ENCODE measurements around the gene ELL2. TPM values are rescaled to one million over a fixed set of nuclear protein-coding genes. Genes with fewer than 3 reads are reported as not detected.

ELL2 gene
- total RNA-seq, 1 donor from 2014 or later, result 118 TPM

DNA sequence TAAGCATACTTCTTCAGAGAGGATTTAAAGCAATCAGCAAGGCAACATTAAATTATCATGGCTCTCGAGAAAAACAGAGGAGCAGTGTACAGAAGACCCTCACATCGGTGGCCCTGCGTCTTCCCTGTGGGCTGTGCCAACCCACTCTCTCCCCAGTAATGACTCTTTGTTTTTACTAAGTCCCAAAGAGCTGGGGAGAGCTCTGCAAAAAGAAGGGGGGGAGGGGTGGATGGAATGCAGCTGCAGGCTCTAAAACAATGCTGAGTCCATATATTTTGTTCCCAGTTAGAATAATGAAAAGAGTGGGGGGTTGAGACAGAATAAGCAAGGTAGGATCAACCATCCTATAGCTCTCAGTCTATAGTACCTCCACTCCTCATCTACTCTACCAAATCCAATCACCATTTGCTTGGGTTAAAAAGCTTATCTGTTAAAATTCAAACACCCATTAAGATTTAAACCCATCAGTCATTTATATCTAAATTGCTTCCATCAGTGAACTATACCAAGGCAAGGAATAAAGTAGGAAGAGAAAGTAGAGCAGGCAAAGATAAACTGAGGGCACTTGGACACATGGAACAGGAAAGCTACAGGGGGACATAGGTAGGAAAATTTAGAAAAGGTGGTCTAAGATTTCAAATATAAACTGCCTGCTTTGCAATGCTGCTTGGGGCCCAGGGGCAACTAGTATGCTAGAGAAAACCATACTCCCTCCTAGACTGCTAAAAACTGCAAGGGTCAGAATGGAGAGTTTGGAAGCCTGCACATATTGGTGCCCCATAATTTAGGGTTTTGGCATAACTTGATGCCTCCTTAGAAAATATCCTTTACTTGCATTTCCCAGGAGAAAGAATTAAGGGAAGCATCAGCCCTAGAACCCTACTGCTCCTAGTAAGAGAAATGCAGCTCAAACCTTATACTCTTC lies 20.6 kb downstream of the ELL2 start:
- no peak overlapping the region for H3K4me3 ChIP-seq (ENCODE audit: insufficient read depth, low read depth, low read length)

DNA sequence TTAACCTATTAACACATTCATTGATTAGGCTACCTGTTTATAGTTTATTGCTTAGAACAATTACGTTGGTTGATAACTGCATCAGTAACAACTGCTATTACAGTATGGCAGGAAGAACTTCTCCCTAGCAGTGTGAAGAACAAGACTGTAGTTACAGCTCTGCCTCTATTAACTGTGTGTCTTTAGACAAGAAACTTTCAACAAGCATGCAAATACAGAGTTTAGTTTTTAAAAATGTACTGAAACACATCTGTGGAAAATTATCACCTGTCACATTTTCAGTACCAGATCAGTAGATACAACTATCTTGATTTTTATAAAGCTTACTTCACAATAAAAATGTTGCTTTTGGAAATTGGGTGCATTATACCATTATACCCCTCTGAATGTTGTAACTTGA lies 22.2 kb downstream of the ELL2 start:
- Histone ChIP-seq H3K79me2 (ENCODE audit: insufficient read depth, low read length) (peaks cover 97% of the 10 kb centered on the region), H3K4me2 (ENCODE audit: low read length) (no peak overlapping the region), H3K9me3 (ENCODE audit: insufficient read depth, low read depth, low read length) (no peaks in the 10 kb centered on the region), H3K9ac (ENCODE audit: low read length) (no peak overlapping the region), H4K20me1 (ENCODE audit: insufficient read depth, low read length) (peaks cover 62% of the 10 kb centered on the region), H3K4me1 (ENCODE audit: insufficient read depth, low read length) (no peaks in the 10 kb centered on the region), H3K27me3 (ENCODE audit: insufficient read depth, low read length) (no peaks in the 10 kb centered on the region), H3K4me3 (ENCODE audit: insufficient read depth, low read depth, low read length) (no peak overlapping the region), H3K36me3 (ENCODE audit: insufficient read depth, low read length) (peaks cover 3% of the 10 kb centered on the region), H3K27ac (ENCODE audit: low read depth, low read length) (no peak overlapping the region), H2AFZ (ENCODE audit: low read depth, low read length) (no peak overlapping the region)
- Mint-ChIP-seq H3K27ac (ENCODE audit: unreplicated experiment) (no peak overlapping the region), H3K4me1 (ENCODE audit: low read depth, unreplicated experiment) (peaks cover 44% of the 10 kb centered on the region), H3K36me3 (ENCODE audit: low read depth, unreplicated experiment) (peaks cover 2% of the 10 kb centered on the region), H3K9me3 (ENCODE audit: unreplicated experiment) (no peaks in the 10 kb centered on the region), H3K4me3 (ENCODE audit: unreplicated experiment) (no peak overlapping the region), H3K27me3 (ENCODE audit: low read depth, unreplicated experiment) (no peaks in the 10 kb centered on the region)
- no peak for FAIRE-seq
- TF ChIP-seq, protein P1, sequence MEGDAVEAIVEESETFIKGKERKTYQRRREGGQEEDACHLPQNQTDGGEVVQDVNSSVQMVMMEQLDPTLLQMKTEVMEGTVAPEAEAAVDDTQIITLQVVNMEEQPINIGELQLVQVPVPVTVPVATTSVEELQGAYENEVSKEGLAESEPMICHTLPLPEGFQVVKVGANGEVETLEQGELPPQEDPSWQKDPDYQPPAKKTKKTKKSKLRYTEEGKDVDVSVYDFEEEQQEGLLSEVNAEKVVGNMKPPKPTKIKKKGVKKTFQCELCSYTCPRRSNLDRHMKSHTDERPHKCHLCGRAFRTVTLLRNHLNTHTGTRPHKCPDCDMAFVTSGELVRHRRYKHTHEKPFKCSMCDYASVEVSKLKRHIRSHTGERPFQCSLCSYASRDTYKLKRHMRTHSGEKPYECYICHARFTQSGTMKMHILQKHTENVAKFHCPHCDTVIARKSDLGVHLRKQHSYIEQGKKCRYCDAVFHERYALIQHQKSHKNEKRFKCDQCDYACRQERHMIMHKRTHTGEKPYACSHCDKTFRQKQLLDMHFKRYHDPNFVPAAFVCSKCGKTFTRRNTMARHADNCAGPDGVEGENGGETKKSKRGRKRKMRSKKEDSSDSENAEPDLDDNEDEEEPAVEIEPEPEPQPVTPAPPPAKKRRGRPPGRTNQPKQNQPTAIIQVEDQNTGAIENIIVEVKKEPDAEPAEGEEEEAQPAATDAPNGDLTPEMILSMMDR (IDR thresholded peaks at IDR 0.05; ENCODE audit: insufficient read depth, low read depth, low read length), result no peak
- TF ChIP-seq EZH2 (IDR thresholded peaks at IDR 0.05; ENCODE audit: insufficient read depth, low read length), result no peak
- no peak for DNase-seq (ENCODE audit: low read depth)

More for the DNA sequence above, 20.6 kb downstream of the ELL2 start:
- Histone ChIP-seq H3K79me2 (ENCODE audit: insufficient read depth, low read length) (peaks cover 97% of the 10 kb centered on the region), H2AFZ (ENCODE audit: low read depth, low read length) (no peak overlapping the region), H3K9ac (ENCODE audit: low read length) (no peak overlapping the region), H3K27me3 (ENCODE audit: insufficient read depth, low read length) (no peaks in the 10 kb centered on the region), H3K9me3 (ENCODE audit: insufficient read depth, low read depth, low read length) (no peaks in the 10 kb centered on the region), H3K4me1 (ENCODE audit: insufficient read depth, low read length) (no peaks in the 10 kb centered on the region), H4K20me1 (ENCODE audit: insufficient read depth, low read length) (peaks cover 70% of the 10 kb centered on the region), H3K27ac (ENCODE audit: low read depth, low read length) (no peak overlapping the region), H3K4me2 (ENCODE audit: low read length) (peak overlapping the region; percentile 21), H3K36me3 (ENCODE audit: insufficient read depth, low read length) (no peaks in the 10 kb centered on the region)
- peaks cover 51% of the 10 kb centered on the region for H3K4me1 Mint-ChIP-seq (ENCODE audit: low read depth, unreplicated experiment)
- no peak for DNase-seq (ENCODE audit: low read depth)
- peak overlapping the region; percentile 70 for H3K4me3 Mint-ChIP-seq (ENCODE audit: unreplicated experiment)
- H3K27ac Mint-ChIP-seq (ENCODE audit: unreplicated experiment), result peak overlapping the region; percentile 83
- no peak for FAIRE-seq
- TF ChIP-seq, protein P1 (IDR thresholded peaks at IDR 0.05; ENCODE audit: insufficient read depth, low read depth, low read length), result no peak
- TF ChIP-seq EZH2 (IDR thresholded peaks at IDR 0.05; ENCODE audit: insufficient read depth, low read length), result no peak
- H3K9me3 Mint-ChIP-seq (ENCODE audit: unreplicated experiment), result no peaks in the 10 kb centered on the region
- no peaks in the 10 kb centered on the region for H3K27me3 Mint-ChIP-seq (ENCODE audit: low read depth, unreplicated experiment)
- peaks cover 3% of the 10 kb centered on the region for H3K36me3 Mint-ChIP-seq (ENCODE audit: low read depth, unreplicated experiment)

DNA sequence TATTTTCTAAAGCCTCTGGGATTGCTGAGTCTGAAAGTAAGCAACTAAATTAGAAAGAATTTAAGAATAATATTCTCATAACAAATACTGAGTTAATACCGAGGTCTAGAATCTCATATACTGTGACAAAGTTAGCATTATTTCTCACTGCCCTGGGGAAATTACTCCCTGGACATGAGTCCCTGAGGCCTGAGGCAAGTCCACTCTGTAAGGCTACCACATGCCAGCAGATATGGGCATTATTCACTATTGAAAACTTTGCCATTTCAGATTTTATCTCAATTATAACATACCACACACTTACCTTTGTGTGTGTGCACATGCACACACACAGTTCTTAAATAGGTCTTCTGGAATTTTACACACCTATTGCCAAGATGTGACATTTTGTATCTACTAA lies 22.9 kb downstream of the ELL2 start:
- Histone ChIP-seq H3K9ac (ENCODE audit: low read length) (no peak overlapping the region), H3K27ac (ENCODE audit: low read depth, low read length) (no peak overlapping the region), H3K9me3 (ENCODE audit: insufficient read depth, low read depth, low read length) (no peaks in the 10 kb centered on the region), H3K27me3 (ENCODE audit: insufficient read depth, low read length) (no peaks in the 10 kb centered on the region), H3K4me2 (ENCODE audit: low read length) (no peak overlapping the region), H3K36me3 (ENCODE audit: insufficient read depth, low read length) (peaks cover 3% of the 10 kb centered on the region), H2AFZ (ENCODE audit: low read depth, low read length) (no peak overlapping the region), H4K20me1 (ENCODE audit: insufficient read depth, low read length) (peaks cover 65% of the 10 kb centered on the region), H3K4me3 (ENCODE audit: insufficient read depth, low read depth, low read length) (no peak overlapping the region), H3K79me2 (ENCODE audit: insufficient read depth, low read length) (peaks cover 97% of the 10 kb centered on the region), H3K4me1 (ENCODE audit: insufficient read depth, low read length) (no peaks in the 10 kb centered on the region)
- Mint-ChIP-seq H3K27me3 (ENCODE audit: low read depth, unreplicated experiment) (no peaks in the 10 kb centered on the region), H3K4me3 (ENCODE audit: unreplicated experiment) (no peak overlapping the region), H3K27ac (ENCODE audit: unreplicated experiment) (no peak overlapping the region), H3K36me3 (ENCODE audit: low read depth, unreplicated experiment) (peaks cover 2% of the 10 kb centered on the region), H3K9me3 (ENCODE audit: unreplicated experiment) (no peaks in the 10 kb centered on the region), H3K4me1 (ENCODE audit: low read depth, unreplicated experiment) (peaks cover 47% of the 10 kb centered on the region)
- DNase-seq (ENCODE audit: low read depth), result no peak
- FAIRE-seq, result no peak
- TF ChIP-seq, protein P1 (IDR thresholded peaks at IDR 0.05; ENCODE audit: insufficient read depth, low read depth, low read length), result no peak
- TF ChIP-seq EZH2 (IDR thresholded peaks at IDR 0.05; ENCODE audit: insufficient read depth, low read length), result no peak

Data from astrocyte (in vitro differentiated cells and primary cell).